Astrocyte (in vitro differentiated cells and primary cell): ENCODE data around the gene DZIP3. TPM values are rescaled to one million over a fixed set of nuclear protein-coding genes. Genes with fewer than 3 reads are reported as not detected.

ENCODE experiments used
- DNase-seq: peaks from one replicate; pipeline ENCODE4 v3.0.0-alpha.2; 2010; ENCODE audit warnings: low read depth
- FAIRE-seq: peaks from 2 replicates; lab custom pipeline; 2011; peaks lifted over from hg19 to GRCh38; lab: Jason Lieb, UNC
- H2AFZ ChIP-seq: 2 replicates; pipeline ENCODE4 v1.6.0; 2012; ENCODE audit warnings: low read depth, low read length, inconsistent platforms
- H3K27ac ChIP-seq: 2 replicates; pipeline ENCODE4 v1.5.1; 2011; ENCODE audit warnings: low read depth, low read length, inconsistent platforms
- H3K27me3 ChIP-seq: 2 replicates; pipeline ENCODE4 v1.6.0; 2011; ENCODE audit warnings: low read length, inconsistent platforms; ENCODE audit not compliant: insufficient read depth
- H3K36me3 ChIP-seq: 2 replicates; pipeline ENCODE4 v1.5.1; 2011; ENCODE audit warnings: low read length, inconsistent platforms; ENCODE audit not compliant: insufficient read depth
- H3K4me1 ChIP-seq: 2 replicates; pipeline ENCODE4 v1.5.1; 2011; ENCODE audit warnings: low read length, inconsistent platforms; ENCODE audit not compliant: insufficient read depth
- H3K4me2 ChIP-seq: 2 replicates; pipeline ENCODE4 v1.6.0; 2012; ENCODE audit warnings: low read length, inconsistent platforms
- H3K4me3 ChIP-seq: 2 replicates; pipeline ENCODE4 v1.5.1; 2011; ENCODE audit warnings: low read depth, mild to moderate bottlenecking, low read length, inconsistent platforms; ENCODE audit not compliant: insufficient read depth
- H3K79me2 ChIP-seq: 2 replicates; pipeline ENCODE4 v1.6.0; 2012; ENCODE audit warnings: mild to moderate bottlenecking, low read length, inconsistent platforms; ENCODE audit not compliant: insufficient read depth
- H3K9ac ChIP-seq: 2 replicates; pipeline ENCODE4 v1.6.0; 2012; ENCODE audit warnings: mild to moderate bottlenecking, low read length, inconsistent platforms
- H3K9me3 ChIP-seq: 2 replicates; pipeline ENCODE4 v1.5.1; 2012; ENCODE audit warnings: low read depth, mild to moderate bottlenecking, low read length, inconsistent platforms; ENCODE audit not compliant: insufficient read depth
- H4K20me1 ChIP-seq: 2 replicates; pipeline ENCODE4 v1.6.0; 2012; ENCODE audit warnings: low read length, inconsistent platforms; ENCODE audit not compliant: insufficient read depth
- H3K27ac Mint-ChIP-seq: one replicate; pipeline ENCODE4 v1.8.0; 2021; ENCODE audit warnings: mild to moderate bottlenecking, mixed read lengths; ENCODE audit not compliant: unreplicated experiment
- H3K27me3 Mint-ChIP-seq: one replicate; pipeline ENCODE4 v1.8.0; 2021; ENCODE audit warnings: low read depth, mixed read lengths; ENCODE audit not compliant: unreplicated experiment
- H3K36me3 Mint-ChIP-seq: one replicate; pipeline ENCODE4 v1.8.0; 2021; ENCODE audit warnings: low read depth, mixed read lengths; ENCODE audit not compliant: unreplicated experiment
- H3K4me1 Mint-ChIP-seq: one replicate; pipeline ENCODE4 v1.8.0; 2021; ENCODE audit warnings: low read depth, mixed read lengths; ENCODE audit not compliant: unreplicated experiment
- H3K4me3 Mint-ChIP-seq: one replicate; pipeline ENCODE4 v1.8.0; 2021; ENCODE audit warnings: mild to moderate bottlenecking, moderate library complexity, mixed read lengths; ENCODE audit not compliant: unreplicated experiment
- H3K9me3 Mint-ChIP-seq: one replicate; pipeline ENCODE4 v1.8.0; 2021; ENCODE audit warnings: mild to moderate bottlenecking, mixed read lengths; ENCODE audit not compliant: unreplicated experiment
- CTCF ChIP-seq: IDR thresholded peaks from 2 replicates; pipeline ENCODE4 v1.5.1; 2011; ENCODE audit warnings: low read depth, mild to moderate bottlenecking, inconsistent platforms, low read length, moderate library complexity; ENCODE audit not compliant: insufficient read depth
- EZH2 ChIP-seq: IDR thresholded peaks from 2 replicates; pipeline ENCODE4 v1.6.1; 2012; ENCODE audit warnings: mild to moderate bottlenecking, low read length, inconsistent platforms; ENCODE audit not compliant: insufficient read depth
- total RNA-seq: library from RNA; stranded (reverse); gene quantifications from 2 replicates; pipeline ENCODE4 v1.2.1, GENCODE V29; 2021

The DZIP3 gene
- total RNA-seq, 1 donor from 2014 or later, result 12.9 TPM

- TF ChIP-seq EZH2 (no peak), CTCF (no peak)
- Histone ChIP-seq H3K79me2 (peaks cover 45% of the 10 kb centered on the region), H4K20me1 (no peaks in the 10 kb centered on the region), H3K36me3 (no peaks in the 10 kb centered on the region), H3K4me2 (peak overlapping the region; percentile 89), H3K9ac (peak overlapping the region; percentile 96), H3K4me1 (peaks cover 7% of the 10 kb centered on the region), H3K9me3 (no peaks in the 10 kb centered on the region), H3K27me3 (no peaks in the 10 kb centered on the region), H3K4me3 (peak overlapping the region; percentile 98), H2AFZ (peak overlapping the region; percentile 30), H3K27ac (peak overlapping the region; percentile 99)
- no peak for DNase-seq
- no peak for FAIRE-seq
- Mint-ChIP-seq H3K4me3 (peak overlapping the region; percentile 99), H3K36me3 (no peaks in the 10 kb centered on the region), H3K9me3 (no peaks in the 10 kb centered on the region), H3K27ac (peak overlapping the region; percentile 99), H3K4me1 (peaks cover 9% of the 10 kb centered on the region), H3K27me3 (no peaks in the 10 kb centered on the region)
Measured at GRCh38 chr3:108590460-108590859, 938 bp downstream of the DZIP3 start.

DNA sequence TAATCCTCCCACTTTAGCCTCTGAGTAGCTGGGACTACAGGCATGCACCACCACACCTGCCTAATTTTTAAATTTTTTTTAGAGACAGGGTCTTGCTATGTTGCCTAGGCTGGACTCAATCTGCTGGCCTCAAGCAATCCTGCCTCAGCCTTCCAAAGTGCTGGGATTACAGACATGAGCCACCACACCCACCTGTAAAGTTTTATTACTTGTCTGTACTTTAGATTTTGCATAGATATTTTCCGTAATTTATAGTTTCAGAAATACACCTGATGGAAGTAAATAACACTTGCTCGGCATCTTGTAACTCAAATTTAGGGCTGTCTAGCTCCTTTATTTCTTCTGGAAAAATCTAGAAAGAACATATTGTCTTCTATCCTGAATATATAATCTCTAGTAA is 5.8 kb downstream of the DZIP3 start:
- H3K36me3 ChIP-seq, result no peaks in the 10 kb centered on the region
- no peak overlapping the region for H3K27ac ChIP-seq
- Mint-ChIP-seq H3K4me3 (no peak overlapping the region), H3K27ac (no peak overlapping the region), H3K27me3 (no peaks in the 10 kb centered on the region), H3K9me3 (no peaks in the 10 kb centered on the region), H3K36me3 (no peaks in the 10 kb centered on the region), H3K4me1 (peaks cover 10% of the 10 kb centered on the region)
- H3K4me3 ChIP-seq, result no peak overlapping the region
- DNase-seq (no peak), FAIRE-seq (no peak)
- H2AFZ ChIP-seq, result no peak overlapping the region
- no peaks in the 10 kb centered on the region for H3K9me3 ChIP-seq
- peaks cover 3% of the 10 kb centered on the region for H3K4me1 ChIP-seq
- H3K27me3 ChIP-seq, result no peaks in the 10 kb centered on the region
- H3K79me2 ChIP-seq, result peaks cover 7% of the 10 kb centered on the region
- H3K9ac ChIP-seq, result no peak overlapping the region
- TF ChIP-seq EZH2 (no peak), CTCF (no peak)
- H4K20me1 ChIP-seq, result no peaks in the 10 kb centered on the region
- H3K4me2 ChIP-seq, result no peak overlapping the region

DNA sequence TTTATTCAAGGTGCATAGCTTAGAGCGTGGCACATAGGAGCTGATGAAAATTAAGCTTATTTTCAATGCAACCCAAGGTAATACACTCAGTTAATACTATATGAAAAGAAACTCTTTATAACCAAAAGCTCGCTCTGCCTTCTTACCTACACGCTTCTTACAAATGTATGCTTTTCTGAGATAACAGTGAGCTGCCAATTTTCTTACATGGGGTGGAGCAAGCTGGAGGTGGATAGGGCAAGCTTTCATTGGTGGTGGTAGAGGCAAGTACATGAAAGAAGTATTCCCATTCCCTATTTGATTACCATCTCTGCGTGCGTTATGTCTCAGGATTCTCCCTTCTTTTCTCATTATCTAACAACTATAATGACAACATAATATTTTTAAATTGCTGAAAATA is 8.9 kb downstream of the DZIP3 start:
- Mint-ChIP-seq H3K27ac (no peak overlapping the region), H3K9me3 (no peaks in the 10 kb centered on the region), H3K4me1 (peaks cover 10% of the 10 kb centered on the region), H3K27me3 (no peaks in the 10 kb centered on the region), H3K4me3 (no peak overlapping the region), H3K36me3 (no peaks in the 10 kb centered on the region)
- no peaks in the 10 kb centered on the region for H3K36me3 ChIP-seq
- DNase-seq (no peak), FAIRE-seq (no peak)
- no peaks in the 10 kb centered on the region for H4K20me1 ChIP-seq
- no peak overlapping the region for H3K27ac ChIP-seq
- no peak for TF ChIP-seq EZH2
- TF ChIP-seq CTCF, result no peak
- H3K27me3 ChIP-seq, result no peaks in the 10 kb centered on the region
- no peak overlapping the region for H3K4me3 ChIP-seq
- no peak overlapping the region for H3K4me2 ChIP-seq
- H3K4me1 ChIP-seq, result no peaks in the 10 kb centered on the region
- no peaks in the 10 kb centered on the region for H3K9me3 ChIP-seq
- no peaks in the 10 kb centered on the region for H3K79me2 ChIP-seq
- no peak overlapping the region for H2AFZ ChIP-seq
- no peak overlapping the region for H3K9ac ChIP-seq
